HG02763 (cell line): ENCODE results near the gene ANO1.
"Not testable (repeated sequence)": the region's sequence is repeated elsewhere in the genome, so short reads cannot be mapped to it uniquely, and the experiment has no call there.

Source experiments
- ATAC-seq: cut with Tn5 transposase; IDR thresholded peaks from one replicate; pipeline ENCODE4 v1.9.1; 2021; ENCODE audit warnings: mild to moderate bottlenecking, moderate library complexity; ENCODE audit not compliant: unreplicated experiment

Gene ANO1

DNA sequence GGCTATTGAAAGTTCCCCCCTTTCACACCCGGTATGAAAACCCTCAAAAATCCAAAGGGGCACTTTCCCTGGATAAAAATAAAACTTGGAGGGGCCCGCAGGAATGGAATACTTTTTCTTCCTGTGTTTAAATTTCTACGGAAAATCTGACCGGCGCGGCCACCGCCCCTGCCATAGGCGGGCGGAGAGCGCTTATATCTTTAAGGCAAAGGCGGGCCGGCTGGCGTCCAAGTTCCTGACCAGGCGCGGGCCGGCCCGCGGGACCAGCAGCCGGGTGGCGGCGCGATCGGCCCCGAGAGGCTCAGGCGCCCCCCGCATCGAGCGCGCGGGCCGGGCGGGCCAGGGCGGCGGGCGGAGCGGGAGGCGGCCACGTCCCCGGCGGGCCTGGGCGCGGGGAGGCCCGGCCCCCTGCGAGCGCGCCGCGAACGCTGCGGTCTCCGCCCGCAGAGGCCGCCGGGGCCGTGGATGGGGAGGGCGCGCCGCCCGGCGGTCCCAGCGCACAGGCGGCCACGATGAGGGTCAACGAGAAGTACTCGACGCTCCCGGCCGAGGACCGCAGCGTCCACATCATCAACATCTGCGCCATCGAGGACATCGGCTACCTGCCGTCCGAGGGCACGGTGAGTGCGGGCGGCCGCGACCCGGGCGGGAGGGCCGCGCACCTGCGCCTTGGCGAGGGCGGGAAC, at the start of gene ANO1:
Gene ANO1, plus strand, starts transcription at position 223 of the 686 bp plus-strand sequence. Its CDS starts 290 bp downstream, at position 513.
- no peak for ATAC-seq

DNA sequence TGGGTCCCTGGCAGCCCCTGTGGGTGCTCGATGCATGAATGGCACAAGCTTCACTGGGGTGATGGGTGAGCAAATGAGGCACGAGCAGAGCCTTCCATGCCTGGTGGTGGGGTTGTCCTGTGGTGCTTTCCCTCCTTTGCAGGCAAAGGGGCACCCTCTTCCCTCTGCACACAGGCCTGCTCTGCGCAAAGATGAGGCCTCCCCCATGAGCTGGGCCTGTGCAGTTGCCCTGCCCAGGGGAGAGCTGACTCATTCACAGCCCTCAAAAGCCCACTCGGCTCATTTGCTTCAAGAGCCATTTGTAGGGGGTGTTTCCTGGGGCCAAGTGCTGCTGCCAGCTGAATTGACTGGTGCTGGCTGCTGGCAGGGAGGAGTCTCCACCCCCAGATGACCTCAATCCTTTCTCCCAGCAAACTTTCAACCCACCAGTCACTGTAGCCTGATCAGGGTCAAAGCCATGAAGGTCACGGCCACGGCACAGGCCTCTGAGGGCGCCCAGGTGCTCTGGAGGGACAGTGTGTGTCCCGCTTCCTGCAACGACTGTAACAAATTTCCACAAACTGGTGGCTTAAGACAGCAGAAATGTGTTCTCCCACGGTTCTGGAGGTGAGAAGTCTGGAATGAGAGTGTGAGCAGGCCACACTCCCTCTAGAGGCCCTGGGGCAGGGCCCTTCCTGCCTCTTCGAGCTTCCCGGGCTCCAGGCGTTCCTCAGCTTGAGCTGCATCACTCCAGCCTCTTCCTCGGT, 48.8 kb upstream of the ANO1 start:
- no peak for ATAC-seq

DNA sequence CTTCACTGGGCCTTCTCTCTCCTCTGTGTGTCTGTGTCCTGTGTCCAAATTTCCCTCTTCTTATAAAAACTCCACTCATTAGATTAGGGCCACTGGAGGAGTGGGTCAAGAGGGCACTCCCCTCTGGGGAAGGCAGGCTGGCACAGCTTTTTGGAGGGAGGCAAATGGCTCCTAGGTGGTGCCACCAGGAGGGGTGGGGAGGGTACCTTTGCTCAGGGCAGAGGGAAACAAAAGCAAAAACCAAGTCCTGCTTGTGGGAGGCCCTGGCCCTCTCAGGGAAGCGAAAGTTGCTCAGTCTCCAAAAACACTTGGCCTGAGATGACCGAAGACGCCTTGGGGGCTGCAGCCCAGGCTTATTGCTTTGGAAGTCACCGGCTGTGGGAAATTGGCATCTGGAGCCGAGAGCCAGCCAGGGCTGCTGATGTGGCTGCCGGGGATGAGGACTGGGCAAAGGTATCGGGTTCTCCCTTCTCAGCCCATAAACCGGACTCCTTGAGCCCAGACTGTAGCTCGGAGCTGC, 48.2 kb upstream of the ANO1 start:
- ATAC-seq, result no peak

DNA sequence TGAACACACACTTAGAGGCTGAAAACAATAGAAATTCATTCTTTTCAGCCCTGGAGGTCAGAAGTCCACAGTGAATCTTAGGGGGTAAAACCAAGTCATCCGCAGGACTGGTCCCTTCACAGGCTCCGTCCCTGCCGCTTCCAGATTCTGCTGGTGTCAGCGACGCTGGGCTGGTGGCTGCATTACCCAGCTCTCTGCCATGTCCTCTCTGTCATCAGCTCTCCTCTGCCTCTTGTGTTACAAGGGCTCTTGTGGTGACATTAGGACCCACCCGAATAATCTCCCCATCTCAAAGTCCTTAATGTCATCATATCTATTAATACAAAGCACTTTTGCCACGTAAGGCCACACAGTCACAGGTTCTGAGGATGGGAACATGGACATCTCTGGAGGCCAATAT, 47.7 kb upstream of the ANO1 start:
- ATAC-seq, result no peak

DNA sequence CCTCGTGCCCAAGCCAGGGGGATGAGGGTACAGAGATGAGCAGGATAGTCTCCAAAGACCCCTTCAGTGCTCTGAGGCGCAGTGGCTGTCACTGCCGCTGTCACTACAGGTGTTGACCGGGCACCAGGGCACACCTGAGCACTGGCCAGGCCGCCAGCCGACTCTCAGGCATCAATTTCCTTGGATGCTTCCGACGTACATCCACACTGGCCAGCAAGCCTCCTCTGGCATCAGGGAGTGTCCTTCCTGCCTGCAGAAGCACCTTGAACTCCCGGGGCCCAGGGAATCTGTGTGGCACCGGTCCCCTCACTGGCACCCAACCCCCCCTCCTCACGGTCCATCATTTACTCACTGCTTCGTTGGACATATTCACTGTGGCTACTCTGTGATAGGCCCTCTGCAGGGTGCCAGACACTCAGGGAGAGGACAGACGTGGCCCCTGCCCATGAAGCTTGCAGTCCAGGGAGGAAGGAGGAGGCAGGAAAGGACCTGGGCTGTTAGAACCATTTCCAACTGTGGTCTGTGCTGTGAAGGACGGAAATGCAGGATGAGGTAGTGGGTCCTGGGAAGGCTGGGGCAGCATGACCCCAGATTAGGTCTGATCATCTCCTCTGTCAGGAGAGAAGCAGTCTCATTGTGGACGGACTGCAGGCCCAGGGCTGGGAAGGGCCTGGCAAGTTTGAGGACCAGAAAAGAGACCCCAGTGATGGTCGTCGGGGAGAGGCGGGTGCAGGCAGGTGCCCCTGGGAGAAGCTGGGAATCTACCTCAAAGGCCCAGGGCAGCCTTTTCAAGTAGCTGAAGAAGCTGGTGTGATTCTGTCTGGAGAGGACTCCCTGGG, 46.3 kb upstream of the ANO1 start:
- ATAC-seq, result no peak

DNA sequence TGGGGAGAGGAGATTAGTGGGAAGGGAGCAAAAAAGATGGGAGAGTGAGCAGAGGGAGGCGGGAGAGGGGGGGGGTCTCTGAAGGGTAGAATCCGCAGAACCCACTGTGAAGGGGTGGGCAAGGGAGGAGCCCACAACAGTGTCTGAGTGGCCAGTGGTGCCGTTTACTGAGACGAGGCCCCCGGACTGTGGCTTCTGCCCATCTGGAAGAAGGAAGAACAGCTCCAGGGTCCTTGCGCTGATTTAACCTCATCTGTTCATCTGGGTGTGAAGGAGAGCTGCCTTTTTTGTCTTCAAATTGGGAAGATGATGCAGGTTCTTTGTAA, 45.7 kb upstream of the ANO1 start:
- ATAC-seq, result no peak

DNA sequence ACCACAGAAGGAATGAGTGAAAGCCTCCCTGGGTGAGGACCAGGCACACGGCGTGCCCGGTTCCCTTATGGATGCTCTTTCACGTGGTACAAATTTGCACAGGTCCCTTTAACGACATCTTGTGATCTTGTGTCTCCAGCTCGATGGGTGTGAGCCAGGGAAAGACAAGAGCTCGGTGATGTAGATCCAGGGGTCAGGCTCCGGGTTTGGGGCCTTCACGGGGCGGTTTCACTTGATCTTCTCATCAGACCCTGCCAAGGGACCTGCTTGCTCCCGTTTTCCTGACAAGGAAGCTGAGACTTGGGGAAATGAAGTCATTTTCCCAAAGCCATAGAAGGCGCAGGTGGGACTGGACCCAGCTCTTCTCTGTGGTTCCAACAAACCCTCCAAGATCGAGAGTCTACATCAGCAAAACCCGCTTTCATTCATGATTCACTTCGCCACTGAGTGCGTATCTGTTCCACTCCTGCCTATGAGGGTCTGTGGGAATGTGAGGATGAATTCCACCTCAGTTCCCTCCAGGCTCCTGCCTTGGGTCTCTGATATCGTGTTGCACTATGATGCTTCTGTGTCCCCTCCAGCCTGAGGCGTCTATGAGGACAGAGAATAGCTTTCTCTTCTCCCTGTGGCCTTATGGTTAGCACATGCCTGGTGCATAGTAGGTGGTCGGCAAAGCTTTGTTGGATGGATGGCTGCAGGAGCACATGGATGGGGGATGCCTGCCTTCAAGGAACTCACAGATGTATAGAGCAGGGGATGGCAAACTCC, 45.0 kb upstream of the ANO1 start:
- ATAC-seq, result no peak

DNA sequence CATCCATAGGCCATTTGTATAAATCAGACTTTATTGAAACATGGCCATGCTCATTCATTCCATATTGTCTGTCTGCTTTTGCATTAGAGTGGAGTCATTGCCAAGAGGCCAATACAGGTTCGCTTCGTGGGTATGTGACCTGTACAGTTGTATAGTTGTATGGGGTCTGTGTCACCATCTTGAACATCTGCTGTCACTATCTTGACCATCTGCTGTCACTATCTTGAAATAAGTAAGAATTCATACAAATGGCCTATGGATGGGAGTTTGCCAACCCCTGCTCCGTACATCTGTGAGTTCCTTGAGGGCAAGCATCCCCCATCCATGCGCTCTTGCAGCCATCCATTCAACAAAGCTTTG, 44.4 kb upstream of the ANO1 start:
- ATAC-seq, result no peak

DNA sequence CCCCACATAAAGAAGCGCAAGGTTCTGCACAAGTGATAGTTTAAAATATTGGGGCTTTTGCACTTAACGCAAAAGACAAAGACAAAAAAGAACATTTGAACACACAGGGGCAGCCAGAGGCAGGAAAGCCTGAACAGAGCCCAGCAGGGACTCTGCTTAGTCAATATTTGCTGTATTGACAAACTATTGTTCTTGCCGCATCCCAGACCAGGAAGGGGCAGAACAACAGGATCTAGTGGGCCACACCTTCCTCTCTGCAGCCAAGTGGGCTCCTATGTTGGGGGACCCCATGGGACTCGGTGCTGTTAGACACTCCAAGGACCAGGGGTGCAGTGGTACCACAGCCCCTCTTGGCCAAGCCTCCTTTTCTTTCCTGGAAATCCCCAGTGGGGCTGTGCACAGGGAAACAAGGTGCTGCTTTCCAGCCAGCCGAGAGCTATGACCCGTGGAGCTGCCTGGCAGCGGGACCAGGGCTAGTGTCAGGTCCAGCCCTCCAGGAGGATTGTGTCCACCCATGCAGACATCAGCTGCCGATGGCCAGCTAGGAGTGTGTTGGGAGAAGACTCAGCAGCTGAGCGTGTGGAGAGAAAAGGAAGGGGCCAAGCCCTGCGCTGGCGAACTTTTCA, 43.3 kb upstream of the ANO1 start:
- ATAC-seq, result no peak

DNA sequence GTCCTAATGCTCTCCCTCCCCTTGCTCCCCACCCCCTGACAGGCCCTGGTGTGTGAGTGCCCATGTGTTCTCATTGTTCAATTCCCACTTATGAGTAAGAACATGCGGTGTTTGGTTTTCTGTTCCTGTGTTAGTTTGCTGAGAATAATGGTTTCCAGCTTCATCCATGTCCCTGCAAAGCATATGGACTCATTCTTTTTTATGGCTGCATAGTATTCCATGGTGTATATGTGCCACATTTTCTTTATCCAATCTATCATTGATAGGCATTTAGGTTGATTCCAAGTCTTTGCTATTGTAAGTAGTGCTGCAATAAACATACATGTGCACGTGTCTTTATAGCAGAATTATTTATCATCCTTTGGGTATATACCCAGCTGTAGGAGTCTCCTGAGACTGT, 42.5 kb upstream of the ANO1 start:
- not testable (repeated sequence) for ATAC-seq

DNA sequence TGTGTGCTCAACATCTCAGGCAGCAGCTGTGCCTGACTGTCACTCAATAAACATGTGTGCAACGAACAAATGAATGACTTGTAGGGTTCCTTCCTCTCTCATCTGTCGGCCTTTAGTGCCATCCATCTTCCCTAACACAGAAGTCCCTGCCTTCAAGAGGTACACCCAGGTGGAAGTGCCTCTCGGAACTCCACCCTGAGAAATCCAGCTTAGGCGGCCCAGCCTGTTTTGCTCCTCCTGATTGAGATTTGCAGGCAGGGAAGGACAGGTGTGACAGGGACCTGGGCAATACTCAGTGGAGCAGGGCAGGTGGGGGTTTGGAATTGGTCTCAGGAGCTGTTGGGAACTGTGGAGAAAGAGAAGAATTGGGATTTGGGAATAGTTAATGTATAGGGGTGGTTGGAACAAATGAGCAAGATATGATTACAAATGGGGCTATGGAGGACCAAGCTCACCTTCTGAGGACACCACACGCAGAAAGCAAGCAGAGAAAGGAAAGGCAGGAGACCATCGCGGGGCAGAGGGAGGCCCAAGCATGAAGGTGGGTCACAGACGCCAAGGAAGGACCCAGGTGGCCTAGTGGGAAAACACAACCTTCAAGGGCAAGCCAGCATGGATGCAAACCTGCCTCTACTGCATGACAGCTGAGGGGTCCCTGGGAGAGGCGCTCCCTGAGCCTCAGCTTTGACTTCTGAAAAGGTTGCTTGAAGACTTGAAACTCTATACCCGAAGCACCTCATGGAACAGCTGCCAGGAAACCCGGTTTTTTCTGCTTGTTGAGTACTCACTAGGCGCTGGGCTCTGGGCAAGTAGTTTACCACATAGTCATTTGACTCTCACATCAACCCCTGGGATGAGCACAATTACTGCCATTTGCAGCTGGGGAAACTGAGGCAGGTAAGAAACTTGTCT, 40.9 kb upstream of the ANO1 start:
- no peak for ATAC-seq

DNA sequence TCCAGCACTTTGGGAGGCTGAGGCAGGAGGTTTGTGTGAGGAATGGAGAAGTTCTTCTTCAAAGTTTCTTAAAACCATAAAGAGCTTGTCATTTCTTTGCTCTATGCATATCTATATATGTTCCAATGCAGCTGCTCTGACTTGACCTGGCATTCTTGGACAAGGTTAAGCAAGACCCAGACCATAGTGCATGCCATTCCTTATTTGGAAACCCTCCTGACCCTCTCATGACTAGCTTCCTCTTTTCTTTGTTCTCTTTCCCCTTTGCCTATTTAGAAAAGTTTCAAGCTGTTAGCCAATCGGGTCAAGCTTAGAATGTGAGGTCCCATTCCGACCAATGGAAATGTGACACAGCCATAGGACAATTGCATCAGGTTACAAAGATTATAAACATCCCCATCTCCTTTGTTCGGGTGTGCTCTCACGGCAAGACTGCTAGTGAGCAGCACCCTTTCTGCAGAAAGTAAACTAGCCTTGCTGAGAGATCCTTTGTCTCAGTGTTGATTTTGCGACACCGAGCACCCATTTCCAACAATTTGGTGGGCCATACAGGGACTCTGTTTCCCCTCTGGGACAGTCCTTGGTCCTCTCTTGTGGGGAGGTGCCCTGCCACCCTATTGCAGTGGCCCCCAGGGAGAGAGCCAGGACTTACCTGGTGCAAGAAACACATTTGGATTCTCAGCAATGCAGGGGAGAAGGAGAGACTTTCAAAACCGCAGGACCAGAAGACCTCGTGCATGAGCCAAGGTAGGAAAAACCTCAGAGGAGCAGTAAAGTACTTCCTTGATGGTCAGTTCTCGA, 39.9 kb upstream of the ANO1 start:
- no peak for ATAC-seq

DNA sequence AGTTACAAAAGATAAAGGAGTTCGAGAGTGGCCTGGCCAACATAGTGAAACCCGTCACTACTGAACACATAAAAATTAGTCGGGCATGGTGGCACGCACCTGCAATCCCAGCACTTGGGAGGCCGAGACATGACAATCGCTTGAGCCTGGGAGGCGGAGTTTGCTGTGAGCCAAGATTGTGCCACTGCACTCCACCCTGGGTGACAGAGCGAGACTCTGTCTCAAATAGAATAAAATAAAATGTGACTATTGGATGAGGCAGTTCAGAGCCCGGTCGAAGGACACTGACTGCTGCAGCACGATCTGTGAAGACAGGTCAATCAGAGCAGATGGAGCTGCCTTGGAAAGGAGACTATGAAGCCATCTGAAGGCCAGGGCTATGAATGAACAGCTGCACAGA, 37.7 kb upstream of the ANO1 start:
- no peak for ATAC-seq

DNA sequence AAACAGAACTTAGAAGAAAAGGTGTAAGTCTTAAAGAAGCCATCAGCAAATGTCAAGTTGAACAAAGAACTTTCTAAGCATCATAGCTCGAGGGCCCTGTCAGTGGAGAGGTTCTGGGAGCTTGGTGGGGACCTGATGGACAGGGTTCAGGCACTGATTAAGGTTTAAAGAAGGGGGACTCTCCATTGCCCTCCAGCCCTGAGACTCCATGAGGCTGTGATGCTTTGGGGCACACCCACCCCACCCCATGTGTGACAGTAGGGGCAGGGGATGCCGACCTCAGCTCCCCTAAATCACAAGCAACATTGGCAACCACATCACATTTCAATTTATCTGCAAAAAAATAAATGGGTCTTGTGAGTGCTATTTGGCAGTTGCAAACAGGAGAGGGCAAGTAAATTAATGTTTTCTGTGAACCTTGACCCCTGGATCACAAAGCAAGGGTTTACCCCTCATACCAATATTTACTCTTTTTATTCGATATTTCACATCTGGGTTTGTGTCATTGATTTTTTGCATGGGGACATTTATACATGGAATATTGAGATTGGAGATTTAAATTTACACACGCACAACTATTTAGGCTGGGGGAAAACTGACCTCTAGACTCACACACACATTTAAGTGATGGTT, 37.1 kb upstream of the ANO1 start:
- ATAC-seq, result no peak

DNA sequence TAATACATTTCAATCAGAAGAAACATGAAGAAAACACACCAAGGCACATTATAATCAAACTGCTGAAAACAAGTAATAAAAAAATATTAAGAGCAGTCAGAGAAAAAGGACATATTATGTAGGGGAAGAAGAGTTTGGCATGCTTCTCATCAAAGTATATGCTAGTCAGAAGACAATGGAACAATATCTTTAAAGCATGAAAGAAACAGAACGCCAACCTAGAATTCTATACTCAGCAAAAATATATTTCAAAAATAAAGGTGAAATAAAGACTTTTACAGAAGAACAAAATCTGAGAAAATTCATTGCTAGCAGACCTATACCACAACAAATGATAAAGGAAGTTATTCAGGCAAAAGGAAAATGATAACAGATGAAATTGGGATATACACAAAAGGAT, 34.6 kb upstream of the ANO1 start:
- no peak for ATAC-seq

DNA sequence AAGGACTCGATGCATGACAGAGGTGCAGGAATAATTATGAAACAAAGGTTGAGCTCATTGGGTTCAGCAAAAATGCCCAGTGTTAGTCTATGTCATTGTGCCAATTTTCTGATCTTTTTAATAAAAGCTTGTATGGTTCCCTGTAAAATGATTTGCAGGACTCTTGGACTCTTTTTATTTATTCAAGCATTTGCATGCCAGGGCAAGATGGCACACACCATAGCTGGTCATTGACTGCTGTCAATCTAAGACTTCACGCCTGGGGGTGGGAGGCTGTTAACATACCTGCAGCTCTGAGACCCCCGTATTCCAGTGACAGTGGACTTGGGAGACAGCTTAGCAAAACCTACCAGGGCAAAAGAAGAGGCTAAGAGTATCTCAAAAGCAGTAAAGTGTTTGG, 32.0 kb upstream of the ANO1 start:
- no peak for ATAC-seq

DNA sequence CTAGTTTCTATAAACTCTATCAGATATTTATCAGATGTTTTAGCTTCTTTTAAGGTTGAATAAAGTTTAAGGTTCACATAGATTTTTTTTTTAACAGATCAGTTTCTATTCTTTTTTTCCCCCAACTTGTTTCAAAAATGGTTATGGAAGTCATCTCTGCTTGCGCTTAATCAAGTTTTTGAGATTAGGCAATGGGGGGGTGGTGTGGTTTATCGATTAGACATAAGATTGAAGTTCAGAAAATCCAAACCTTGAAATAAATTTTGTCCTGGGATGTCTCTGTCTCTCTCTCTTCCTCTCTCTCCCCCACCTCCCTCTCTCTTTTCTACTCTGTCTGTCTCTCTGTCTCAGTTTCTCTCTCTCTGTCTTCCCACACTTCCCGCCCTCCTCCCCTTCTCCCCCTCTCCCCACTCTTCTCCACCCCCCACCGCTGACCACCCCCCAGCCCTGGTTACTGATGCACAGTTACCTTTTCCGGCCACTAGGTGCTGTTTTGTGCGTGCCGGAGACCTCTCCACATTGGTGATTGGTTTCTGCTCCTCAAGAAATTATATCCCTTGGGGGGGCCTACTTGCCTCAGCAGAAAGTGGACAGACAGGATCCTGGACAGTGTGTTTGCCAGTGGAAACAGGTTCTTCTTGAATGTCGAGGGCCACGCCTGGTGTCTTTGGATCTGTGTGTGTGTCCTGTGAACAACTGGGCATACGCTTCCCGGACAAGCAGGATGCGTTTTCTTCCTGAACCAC, 29.7 kb upstream of the ANO1 start:
- ATAC-seq, result no peak

DNA sequence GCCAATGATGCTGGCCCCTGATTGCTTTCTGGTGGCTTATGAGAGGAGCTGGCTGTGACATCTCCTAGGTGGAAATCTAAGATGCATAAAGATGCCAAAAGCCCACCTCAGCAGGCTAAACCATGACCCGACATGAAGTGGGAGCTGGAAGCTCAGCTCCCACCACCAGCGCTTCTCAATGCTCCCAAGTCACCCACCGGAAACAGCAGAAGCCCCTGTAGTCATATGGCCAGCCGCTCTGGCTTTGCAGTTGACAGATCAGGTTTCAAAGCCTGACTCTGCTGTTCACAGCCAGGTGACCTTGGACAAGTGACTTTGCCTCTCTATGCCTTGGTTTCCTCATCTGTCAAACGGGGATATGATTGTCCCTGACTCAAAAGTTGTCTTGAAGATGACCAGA, 29.1 kb upstream of the ANO1 start:
- no peak for ATAC-seq
